Measurements from ENCODE around the gene SLC19A1.

The SLC19A1 gene

DNA sequence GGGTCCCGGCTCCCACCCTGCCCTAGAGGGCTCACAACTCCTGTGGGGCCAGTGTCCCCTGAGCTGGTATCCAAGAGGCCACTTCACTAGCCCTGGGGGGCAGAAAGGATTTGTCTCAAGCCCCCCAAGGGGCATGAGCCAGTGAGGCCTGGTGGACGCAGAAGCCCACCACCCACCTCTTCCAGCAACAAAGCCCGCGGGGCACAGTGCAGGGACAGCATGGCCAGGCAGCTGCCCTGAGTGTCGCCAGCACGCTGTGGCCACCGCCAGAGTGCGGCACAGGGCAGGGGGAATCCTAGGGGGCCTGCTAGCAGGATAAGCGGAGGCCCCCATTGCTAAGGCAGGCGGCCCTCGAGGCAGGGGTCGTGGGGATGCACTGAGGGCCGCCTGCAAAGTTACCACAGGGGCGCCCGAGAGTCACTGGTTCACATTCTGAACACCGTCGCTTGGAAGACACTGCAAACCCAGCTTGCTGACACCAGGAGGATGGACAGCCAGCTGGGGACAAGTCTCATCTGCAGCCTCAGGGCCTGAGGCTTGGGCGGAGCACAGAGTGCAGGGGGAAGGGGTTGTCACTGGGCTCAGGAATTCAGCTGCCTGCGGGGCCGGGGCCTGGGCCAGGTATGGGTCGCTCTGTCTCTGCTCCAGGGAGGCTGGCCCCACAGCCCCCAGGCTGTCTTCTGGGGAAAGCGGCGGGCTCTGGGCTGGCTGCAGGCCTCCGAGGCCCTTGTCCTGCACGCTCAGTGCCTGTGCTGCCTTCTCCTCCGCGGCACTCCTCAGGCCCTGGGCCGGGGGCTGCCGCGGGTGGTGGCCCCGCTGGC, 26.8 kb downstream of the SLC19A1 start:
- no peak for DNase-seq

DNA sequence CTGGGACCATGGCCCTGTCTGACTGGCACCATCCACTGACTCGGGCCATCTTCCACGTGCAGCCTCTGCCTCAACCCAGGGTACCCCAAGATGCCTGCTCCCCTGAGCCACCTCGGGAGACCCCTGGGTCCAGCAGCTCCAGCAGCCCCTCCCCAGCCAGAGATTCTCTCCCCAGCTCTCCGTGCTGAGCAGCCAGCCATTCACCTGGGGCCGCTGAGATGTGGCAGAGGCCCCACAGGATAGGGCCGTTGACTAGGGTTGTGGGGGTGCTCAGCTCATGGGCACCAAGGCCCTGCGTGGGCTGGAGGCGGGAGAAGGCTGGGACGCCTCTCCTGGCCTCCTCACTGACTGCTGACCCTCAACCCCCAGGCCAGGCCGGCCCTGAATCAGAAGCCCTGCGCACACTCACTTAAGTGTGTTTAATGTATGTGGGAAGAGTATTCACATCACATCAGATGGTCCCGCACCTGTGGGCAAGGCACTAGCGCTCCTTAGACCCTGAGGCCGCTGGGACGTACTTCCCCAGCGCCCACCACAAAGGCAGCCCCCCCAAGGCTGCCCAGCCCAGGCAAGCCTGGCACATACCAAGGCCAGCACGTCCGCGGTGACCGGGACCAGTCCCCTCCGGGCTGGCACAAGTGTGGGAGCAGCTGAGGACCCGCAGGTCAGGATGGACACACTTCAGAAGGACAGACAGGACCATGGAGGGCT, 27.8 kb downstream of the SLC19A1 start:
- DNase-seq, result no peak

DNA sequence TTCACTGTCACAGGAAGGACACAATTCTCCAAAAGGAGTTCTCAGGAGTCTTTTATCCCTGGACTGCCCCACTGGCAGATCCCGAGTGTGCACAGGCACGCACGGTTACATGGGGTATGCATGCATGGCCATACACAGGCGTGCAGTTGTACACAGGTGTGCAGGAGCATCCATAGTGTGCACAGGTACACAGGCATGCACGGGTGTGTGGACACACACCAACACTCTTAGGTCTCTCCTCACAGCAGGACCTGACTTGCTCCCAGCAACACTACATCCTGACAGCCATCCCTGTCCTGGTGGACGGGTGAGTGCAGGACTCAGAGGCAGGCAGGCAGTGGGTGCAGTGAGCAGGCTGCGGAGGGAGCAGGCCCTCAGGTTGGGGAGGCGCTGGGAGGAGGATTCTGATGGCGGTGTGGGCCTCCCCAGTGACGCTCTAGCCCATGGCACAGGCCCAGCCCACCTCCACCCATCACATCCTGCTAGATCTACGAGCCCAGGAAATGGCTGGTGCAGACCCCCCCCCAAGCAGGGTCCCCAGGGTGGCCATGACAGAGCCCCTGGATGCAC, 28.4 kb downstream of the SLC19A1 start:
- DNase-seq, result no peak

DNA sequence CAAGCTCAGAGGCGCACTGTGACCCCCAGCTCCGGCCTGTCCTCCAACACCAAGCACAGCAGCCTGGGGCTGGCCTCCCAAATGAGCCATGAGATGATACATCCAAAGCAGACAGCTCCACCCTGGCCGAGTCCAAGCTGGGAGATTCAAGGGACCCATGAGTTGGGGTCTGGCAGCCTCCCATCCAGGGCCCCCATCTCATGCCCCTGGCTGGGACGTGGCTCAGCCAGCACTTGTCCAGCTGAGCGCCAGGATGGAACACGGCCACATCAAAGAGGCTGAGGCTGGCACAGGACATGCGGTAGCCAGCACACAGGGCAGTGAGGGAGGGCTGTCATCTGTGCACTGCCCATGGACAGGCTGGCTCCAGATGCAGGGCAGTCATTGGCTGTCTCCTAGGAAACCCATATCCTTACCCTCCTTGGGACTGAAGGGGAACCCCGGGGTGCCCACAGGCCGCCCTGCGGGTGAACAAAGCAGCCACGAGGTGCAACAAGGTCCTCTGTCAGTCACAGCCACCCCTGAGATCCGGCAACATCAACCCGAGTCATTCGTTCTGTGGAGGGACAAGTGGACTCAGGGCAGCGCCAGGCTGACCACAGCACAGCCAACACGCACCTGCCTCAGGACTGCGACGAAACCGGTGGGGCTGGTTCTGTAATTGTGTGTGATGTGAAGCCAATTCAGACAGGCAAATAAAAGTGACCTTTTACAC, 29.1 kb downstream of the SLC19A1 start:
- DNase-seq, result no peak

DNA sequence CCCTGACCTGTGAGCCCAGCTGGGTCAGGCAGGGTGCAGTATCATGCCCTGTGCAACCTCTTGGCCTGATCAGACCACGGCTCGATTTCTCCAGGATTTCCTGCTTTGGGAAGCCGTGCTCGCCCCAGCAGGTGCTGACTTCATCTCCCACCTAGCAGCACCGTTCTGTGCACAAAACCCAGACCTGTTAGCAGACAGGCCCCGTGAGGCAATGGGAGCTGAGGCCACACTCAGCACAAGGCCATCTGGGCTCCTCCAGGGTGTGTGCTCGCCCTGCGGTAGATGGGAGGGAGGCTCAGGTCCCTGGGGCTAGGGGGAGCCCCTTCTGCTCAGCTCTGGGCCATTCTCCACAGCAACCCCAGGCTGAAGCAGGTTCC, 29.6 kb downstream of the SLC19A1 start:
- DNase-seq, result no peak

DNA sequence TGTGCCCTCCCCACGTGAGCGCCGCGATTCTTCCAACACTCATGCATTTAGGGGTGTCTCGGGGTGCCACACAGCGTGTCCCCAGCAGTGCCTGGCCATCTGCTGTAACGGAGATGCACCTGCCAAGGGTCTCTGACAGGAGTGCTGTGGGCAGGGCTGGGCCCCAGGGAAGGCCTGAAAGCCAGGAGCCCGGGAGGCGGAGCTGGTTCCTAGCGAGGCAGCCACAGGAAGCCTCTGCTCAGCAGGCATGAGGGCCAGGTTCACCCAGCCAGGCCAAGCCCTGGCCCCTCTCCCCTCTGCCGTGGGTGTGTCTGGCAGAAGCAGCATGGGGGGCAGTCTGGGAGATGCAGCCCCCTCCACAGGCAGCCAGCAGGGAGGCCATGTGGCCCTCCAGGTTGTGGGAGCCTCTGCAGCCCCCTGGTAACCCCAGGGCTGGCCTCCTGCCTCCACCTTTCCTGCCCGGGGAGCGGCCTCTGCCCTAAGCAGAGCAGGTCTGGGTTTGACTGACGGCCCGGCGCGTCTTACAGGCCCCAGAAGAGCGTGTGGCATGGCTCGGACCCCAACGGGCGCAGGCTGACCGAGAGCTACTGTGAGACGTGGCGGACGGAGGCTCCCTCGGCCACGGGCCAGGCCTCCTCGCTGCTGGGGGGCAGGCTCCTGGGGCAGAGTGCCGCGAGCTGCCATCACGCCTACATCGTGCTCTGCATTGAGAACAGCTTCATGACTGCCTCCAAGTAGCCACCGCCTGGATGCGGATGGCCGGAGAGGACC, 30.4 kb downstream of the SLC19A1 start:
- no peak for DNase-seq

DNA sequence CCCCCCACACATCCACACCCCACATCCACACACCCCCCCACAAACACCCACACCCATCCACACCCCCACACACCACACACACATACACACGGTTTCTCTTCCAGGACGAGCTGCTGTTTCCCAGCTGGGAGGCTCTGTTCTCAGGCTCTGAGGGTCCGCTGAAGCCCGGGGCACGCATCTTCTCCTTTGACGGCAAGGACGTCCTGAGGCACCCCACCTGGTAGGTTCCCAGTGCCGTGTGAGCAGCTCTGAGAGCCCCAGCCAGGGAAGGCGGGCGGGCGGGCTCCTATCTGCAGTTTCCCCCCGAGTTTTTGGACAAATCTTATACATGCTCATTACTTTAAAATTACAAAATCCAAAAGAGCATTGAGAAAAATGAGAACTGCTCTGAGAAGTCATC, 31.2 kb downstream of the SLC19A1 start:
- no peak for DNase-seq

DNA sequence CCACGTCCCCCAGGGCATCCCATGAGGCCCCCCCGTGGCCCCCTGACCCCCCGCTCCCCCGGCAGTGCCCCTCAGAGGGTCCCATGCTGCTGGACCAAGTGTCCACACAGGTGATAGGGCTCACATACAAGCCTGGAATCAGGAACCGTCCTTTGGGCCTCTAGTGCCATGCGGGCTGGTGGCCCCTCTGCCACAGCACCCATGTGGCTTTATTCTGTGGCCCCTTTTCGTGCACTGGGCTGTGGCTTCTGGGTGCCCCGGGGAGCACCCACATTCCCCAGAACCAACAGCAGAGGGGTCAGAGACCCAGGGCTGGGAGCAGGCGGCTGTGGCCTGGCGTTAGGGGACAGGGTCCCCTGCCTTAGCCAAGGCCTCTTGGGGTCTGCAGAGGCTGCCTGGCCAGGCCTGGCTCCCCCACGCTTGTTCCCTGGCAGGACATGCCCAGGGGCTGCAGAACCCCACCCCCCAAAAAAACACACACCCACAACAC, 31.7 kb downstream of the SLC19A1 start:
- DNase-seq, result no peak

DNA sequence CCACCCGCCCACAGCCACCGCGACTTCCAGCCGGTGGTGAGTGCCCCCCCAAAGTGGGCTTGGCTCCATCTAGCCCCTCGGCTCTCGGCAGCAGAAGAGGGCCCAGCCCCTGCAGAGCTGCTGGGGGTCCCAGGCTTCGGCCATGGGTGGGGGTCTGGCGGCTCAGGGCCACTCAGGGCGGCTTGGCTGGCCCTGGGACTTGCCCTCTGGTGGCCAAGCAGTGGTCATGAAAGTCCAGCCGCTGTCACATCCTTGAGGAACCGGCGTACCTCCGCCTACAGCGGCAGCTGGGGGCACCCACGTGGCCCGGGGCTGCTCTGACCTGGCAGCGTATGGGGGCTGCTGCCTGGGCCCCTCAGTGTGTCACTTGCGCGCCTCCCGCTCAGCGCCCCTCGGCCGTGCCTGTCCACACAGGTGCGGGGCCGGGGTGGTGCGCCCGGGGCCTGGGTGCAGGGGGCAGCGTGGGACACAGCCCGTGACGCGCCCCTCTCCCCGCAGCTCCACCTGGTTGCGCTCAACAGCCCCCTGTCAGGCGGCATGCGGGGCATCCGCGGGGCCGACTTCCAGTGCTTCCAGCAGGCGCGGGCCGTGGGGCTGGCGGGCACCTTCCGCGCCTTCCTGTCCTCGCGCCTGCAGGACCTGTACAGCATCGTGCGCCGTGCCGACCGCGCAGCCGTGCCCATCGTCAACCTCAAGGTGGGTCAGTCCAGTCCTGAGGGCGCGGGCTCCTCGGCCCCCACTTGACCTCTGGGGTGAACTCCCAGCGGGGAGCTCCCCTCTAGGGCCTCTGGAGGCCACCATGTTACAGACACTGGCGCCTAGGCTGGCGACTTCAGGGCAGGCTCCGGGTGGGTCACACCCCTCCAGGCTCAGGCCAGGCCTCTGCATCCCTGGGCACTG, 32.4 kb downstream of the SLC19A1 start:
- DNase-seq, result no peak

DNA sequence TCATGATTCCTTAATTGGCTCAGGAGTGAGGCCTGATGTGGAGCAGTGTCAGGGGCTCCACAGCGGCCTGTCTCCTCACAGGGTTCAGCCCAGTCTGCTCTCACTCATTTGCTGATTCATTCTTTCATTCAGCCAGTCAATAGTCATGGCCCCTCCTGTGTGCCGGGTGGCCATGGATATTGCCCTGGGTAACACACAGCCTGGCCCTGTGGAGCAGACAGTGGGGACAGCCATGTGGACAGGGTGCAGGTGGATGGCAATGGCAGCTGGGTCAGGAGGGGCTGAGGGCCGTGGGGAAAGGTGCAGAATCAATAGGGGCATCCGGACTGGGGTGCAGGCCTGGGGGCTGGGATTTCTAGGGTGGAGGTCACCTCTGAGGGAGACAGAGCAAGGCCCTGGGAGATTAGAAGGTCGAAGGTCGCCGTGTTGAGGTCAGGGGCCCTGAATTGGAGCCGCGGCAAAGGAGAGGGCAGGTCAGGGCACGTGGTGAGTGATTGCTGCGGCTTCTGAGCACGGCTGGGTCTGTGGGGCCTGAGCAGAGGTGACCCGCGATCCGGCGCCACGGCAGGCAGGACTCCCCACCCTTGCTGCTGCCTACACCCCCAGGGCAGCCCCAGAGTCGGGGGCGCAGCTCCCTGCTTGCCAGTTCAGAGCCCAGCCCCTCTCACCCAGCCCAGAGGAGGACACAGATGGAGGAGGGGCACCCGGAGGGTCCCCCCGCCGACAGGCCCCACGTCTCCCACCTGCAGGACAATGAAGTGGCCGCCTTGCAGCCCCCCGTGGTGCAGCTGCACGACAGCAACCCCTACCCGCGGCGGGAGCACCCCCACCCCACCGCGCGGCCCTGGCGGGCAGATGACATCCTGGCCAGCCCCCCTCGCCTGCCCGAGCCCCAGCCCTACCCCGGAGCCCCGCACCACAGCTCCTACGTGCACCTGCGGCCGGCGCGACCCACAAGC, 33.4 kb downstream of the SLC19A1 start:
- DNase-seq, result no peak

DNA sequence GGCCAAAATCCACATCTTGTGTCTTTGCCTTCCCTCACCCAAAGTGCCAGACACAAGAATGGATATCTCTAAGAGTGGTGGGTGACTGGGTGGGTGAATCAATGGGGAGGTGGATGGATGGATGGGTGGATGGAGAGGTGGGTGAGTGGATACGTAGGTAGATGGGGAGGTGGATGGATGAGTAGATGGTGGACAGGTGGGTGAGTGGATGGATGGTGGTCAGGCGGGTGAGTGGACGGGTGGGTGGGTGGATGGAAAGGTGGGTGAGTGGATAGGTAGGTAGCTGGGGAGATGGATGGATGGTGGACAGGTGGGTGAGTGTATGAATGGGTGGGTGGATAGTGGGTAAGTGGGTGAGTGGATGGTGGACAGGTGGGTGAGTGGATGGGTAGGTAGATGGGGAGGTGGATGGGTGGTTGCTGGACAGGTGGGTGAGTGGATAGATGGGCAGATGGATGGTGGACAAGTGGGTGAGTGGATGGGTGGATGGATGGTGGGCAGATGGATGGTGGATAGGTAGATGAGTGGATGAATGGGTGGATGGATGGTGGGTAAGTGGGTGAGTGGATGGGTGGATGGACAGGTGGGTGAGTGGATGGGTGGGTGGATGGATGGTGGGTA, 34.2 kb downstream of the SLC19A1 start:
- no peak for DNase-seq

DNA sequence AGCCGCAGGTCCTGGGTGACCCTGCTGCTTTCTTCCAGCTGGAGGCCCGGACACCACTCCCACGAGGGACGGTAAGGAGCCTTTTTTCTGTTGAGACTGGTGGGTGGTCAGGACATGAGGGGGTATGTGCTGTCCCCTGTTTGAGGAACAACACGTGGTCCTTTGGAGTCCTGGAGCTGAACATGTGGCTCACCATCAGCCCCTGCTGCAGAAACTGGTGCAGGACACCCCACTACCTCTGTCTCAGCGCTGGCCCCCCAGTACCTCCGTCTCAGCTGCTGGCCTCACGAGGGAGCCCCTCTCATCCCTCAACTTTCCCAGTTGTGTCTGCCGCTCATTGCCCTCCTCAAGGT, 34.7 kb downstream of the SLC19A1 start:
- DNase-seq, result no peak

DNA sequence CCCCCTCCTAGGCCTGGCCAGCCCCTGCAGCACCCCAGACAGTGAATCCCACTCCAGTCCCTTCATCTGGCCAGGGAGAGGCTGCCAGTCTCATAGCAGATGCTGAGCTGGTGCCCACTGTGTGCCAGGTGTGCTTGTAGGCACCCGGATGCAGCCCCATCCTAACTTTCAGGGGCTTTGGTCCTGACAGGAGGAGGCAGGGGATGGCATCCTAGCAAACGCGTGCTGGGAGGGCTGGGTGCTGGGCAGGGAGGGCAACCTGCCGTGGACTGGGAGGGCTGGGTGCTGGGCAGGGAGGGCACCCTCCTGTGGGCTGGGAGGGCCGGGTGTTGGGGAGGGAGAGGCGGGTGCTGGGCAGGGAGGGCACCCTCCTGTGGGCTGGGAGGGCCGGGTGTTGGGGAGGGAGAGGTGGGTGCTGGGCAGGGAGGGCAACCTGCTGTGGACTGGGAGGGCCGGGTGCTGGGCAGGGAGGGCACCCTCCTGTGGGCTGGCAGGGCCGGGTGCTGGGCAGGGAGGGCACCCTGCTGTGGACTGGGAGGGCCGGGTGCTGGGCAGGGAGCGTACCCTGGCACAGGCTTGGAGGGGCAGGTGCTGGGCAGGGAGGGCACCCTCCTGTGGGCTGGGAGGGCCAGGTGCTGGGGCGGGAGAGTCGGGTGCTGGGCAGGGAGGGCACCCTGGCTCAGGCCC, 35.3 kb downstream of the SLC19A1 start:
- DNase-seq, result no peak

DNA sequence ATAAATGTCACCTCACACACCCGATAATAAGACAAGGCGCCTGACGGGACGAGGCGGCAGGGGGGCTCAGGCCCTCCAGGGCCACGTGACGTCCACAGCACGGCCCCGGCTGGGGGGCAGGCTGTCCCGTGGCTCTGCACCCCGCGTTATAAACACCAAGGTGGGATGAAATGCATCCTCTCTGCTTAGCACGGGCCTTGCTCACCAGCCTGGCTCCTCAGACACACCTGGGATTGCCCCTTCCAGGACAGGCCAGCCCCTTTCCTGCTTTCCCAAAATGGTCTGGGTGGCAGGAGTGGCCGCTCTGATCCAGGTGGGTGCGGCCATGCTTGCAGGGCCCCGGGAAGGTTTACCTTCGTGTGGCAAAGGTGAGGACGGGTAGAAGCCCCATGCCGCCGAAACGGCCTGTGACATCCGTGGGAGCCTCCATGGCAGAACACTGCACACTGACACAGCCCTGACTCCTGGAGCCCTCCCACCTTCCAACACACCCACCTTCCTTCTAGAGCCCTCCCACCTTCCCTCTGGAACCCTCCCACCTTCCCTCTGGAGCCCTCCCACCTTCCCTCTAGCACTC, 35.9 kb downstream of the SLC19A1 start:
- no peak for DNase-seq

DNA sequence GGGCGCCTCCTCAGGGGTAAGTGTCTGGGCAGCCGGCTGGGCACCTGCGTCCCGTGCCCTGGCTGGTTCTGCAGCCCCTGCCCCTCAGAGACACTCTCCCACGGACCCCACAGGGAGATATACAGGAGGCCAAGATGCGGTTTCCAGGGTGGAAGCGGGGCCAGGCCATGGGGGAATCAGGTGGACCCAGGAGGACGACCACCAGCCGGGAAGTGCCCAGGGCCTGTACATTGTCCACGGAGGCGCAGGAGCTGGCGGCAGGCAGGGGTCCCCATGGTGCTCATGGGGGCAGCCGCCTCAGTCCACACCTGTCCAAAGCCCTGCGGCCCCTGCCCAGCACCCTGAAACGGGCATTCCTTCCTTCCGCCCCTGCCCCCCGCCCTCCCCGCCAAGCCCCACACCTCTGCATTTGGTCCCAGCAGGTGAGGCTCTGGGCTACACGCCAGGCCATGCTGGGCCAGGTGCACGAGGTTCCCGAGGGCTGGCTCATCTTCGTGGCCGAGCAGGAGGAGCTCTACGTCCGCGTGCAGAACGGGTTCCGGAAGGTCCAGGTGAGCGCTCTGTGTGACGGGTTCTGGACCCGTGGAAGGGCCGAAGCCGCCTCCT, 36.7 kb downstream of the SLC19A1 start:
- DNase-seq, result no peak

DNA sequence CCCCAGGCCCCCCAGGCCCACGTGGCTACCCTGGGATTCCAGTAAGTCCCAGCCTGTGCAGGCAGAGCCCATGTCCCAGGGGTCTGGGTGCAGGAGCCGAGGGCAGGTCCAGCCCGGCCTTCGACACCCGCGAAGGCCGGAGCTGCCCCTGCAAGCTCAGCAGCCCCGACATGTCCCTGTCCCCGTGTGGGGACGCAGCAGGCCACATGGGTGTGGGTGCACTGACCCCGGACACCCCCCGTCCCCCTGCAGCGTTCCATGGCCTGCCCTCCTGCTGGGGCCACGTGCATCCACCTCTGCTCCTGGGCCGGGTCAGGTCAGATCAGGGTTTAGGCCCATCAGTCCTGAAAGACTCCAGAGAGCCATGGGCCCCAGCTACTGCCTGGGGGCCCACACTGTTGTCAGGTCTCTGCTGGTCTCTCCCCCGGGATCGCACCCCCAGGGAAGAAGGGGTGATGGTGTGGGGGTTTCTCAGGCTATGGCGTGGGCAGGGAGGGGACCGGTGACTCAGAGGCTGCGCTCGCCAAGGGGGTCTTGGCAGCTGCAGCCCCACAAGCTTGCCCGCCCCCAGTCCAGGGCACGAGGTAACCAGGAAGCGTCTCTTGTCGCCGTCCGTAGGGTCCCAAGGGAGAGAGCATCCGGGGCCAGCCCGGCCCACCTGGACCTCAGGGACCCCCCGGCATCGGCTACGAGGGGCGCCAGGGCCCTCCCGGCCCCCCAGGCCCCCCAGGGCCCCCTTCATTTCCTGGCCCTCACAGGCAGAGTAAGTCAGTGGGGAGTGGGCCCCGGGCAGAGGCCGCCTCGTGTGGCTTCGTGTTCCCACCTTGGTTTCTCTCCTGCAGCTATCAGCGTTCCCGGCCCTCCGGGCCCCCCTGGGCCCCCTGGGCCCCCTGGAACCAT, 37.5 kb downstream of the SLC19A1 start:
- DNase-seq, result no peak

DNA sequence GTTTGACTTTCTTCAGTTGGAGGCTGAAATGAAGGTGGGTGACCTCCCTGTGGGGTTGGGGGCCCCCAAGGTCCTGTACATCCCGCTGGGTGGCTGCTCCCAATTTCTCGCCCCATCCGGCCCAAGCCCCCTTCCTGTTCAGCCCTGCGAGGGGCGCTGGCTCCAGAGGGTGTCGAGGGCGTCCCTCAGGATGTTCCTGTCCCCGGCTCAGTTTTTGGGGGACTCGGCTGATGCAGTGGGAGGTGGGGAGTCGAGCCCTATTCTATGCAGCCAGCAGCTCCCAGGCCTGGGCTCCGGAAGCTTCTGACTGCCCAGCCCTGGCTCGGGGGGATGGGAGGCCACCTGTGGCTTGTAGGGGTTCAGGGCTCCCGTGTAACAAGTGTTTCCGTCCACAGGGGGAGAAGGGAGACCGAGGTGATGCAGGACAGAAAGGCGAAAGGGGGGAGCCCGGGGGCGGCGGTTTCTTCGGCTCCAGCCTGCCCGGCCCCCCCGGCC, 38.2 kb downstream of the SLC19A1 start:
- DNase-seq, result no peak
